Smooth muscle cell (in vitro differentiated cells): Measurements from ENCODE around the gene LRRIQ3. TPM values are rescaled to one million over a fixed set of nuclear protein-coding genes. Genes with fewer than 3 reads are reported as not detected.

Experiments
- DNase-seq: peaks from one replicate; lab custom pipeline; 2025; ENCODE audit not compliant: unreplicated experiment; lab: John Stamatoyannopoulos, UW
- H2AFZ ChIP-seq: fragments of 200-600 bp; sonication (generic); 2 replicates; pipeline ENCODE4 v1.6.0; 2016; ENCODE audit warnings: antibody characterized with exemption, low read depth, mild to moderate bottlenecking
- H3F3A ChIP-seq: fragments of 200-600 bp; sonication (generic); 2 replicates; pipeline ENCODE4 v1.6.0; 2017; ENCODE audit warnings: antibody characterized with exemption, low read depth
- H3K27ac ChIP-seq: fragments of 200-600 bp; sonication (generic); 2 replicates; pipeline ENCODE4 v1.5.1; 2016; ENCODE audit warnings: low read depth, mild to moderate bottlenecking
- H3K27me3 ChIP-seq: fragments of 200-600 bp; sonication (generic); 2 replicates; pipeline ENCODE4 v1.6.1; 2016; ENCODE audit warnings: low read depth, mild to moderate bottlenecking
- H3K36me3 ChIP-seq: fragments of 200-600 bp; sonication (generic); 2 replicates; pipeline ENCODE4 v1.5.1; 2016; ENCODE audit warnings: low read depth
- H3K4me1 ChIP-seq: fragments of 200-600 bp; sonication (generic); 2 replicates; pipeline ENCODE4 v1.5.1; 2016; ENCODE audit warnings: low read depth
- H3K4me2 ChIP-seq: fragments of 200-600 bp; sonication (generic); 2 replicates; pipeline ENCODE4 v1.6.0; 2016; ENCODE audit warnings: mild to moderate bottlenecking
- H3K4me3 ChIP-seq: fragments of 200-600 bp; sonication (generic); 2 replicates; pipeline ENCODE4 v1.5.1; 2016; ENCODE audit warnings: mild to moderate bottlenecking
- H3K79me2 ChIP-seq: fragments of 200-600 bp; sonication (generic); 2 replicates; pipeline ENCODE4 v1.6.0; 2016; ENCODE audit warnings: low read depth, mild to moderate bottlenecking
- H3K9ac ChIP-seq: fragments of 200-600 bp; sonication (generic); 2 replicates; pipeline ENCODE4 v1.6.0; 2016; ENCODE audit warnings: low read depth
- H3K9me3 ChIP-seq: fragments of 200-600 bp; sonication (generic); replicated peaks from 2 replicates; pipeline ENCODE4 v1.5.1; 2016; ENCODE audit warnings: low read depth
- H4K20me1 ChIP-seq: fragments of 200-600 bp; sonication (generic); 2 replicates; pipeline ENCODE4 v1.6.0; 2016; ENCODE audit warnings: low read depth
- CTCF ChIP-seq: fragments of 200-600 bp; sonication (generic); IDR thresholded peaks from 2 replicates; pipeline ENCODE4 v1.5.1; 2017; ENCODE audit warnings: borderline replicate concordance, mild to moderate bottlenecking, antibody characterized with exemption; ENCODE audit not compliant: insufficient read depth, poor library complexity, severe bottlenecking
- WGBS: methylation state at CpG from one replicate; pipeline ENCODE4 v1.1.7; 2016; ENCODE audit warnings: low lambda C conversion rate; 5-methylcytosine and 5-hydroxymethylcytosine counted together
- polyA plus RNA-seq: library from polyadenylated mRNA; unstranded; fragments of >200 nt; fragmentation: Nextera tagmentation; extraction: Ambion mirVana; gene quantifications from 2 replicates; pipeline ENCODE4 v1.2.1, GENCODE V29; 2016
- total RNA-seq: library from RNA; depleted of rRNA; stranded (reverse); fragments of >200 nt; gene quantifications from 2 replicates; pipeline ENCODE4 v1.2.3, GENCODE V29; 2014

The LRRIQ3 gene
- total and polyA plus RNA-seq, 2 experiments from 2014 or later, result 0.31 TPM; not detected in 1

GRCh38 chr1:74012583-74012982 is 185.4 kb downstream of the LRRIQ3 start:
- no peaks in the 10 kb centered on the region for H3K4me1 ChIP-seq
- H3K27ac ChIP-seq, result no peak overlapping the region
- no peak overlapping the region for H3K4me2 ChIP-seq
- H3K4me3 ChIP-seq, result no peak overlapping the region
- no peaks in the 10 kb centered on the region for H3F3A ChIP-seq
- WGBS, result 0% methylated on average over 1 of the region's 1 CpG
- H3K27me3 ChIP-seq, result no peaks in the 10 kb centered on the region
- no peak overlapping the region for H3K9ac ChIP-seq
- H2AFZ ChIP-seq, result no peak overlapping the region
- no peak for DNase-seq
- H3K36me3 ChIP-seq, result no peaks in the 10 kb centered on the region
- TF ChIP-seq CTCF, result no peak
- no peaks in the 10 kb centered on the region for H3K9me3 ChIP-seq
- H4K20me1 ChIP-seq, result no peaks in the 10 kb centered on the region
- no peaks in the 10 kb centered on the region for H3K79me2 ChIP-seq

DNA sequence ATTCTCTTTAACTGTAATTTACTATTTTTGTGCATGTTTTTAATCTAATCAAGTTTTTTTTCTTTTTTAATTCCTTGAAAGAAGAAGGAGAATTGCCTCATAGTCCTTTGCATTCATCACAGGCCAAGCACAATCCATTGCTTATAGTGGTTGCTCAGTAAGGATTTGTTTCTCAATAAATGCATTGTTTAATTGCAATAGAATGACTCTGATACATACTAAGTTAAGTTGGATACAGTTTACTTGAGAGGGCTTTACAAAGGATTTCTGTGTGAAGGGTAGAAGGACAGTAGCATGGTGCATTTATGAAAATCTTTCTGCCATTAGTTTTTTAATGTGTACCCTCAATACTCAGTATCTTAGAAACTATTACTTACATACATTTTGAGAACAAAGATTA is 186.2 kb downstream of the LRRIQ3 start:
- Histone ChIP-seq H2AFZ (no peak overlapping the region), H3K9ac (no peak overlapping the region), H3K9me3 (no peaks in the 10 kb centered on the region), H3K79me2 (no peaks in the 10 kb centered on the region), H3K4me3 (no peak overlapping the region), H3K36me3 (no peaks in the 10 kb centered on the region), H3K27ac (no peak overlapping the region), H4K20me1 (no peaks in the 10 kb centered on the region), H3K27me3 (no peaks in the 10 kb centered on the region), H3K4me2 (no peak overlapping the region), H3F3A (no peaks in the 10 kb centered on the region), H3K4me1 (no peaks in the 10 kb centered on the region)
- DNase-seq, result no peak
- no peak for TF ChIP-seq CTCF

- WGBS, result 92% methylated on average over 7 of the region's 7 CpGs
- H3K36me3 ChIP-seq, result no peaks in the 10 kb centered on the region
- no peaks in the 10 kb centered on the region for H3F3A ChIP-seq
- H3K79me2 ChIP-seq, result no peaks in the 10 kb centered on the region
- no peaks in the 10 kb centered on the region for H3K9me3 ChIP-seq
- no peaks in the 10 kb centered on the region for H3K4me1 ChIP-seq
- H4K20me1 ChIP-seq, result no peaks in the 10 kb centered on the region
- TF ChIP-seq CTCF, result no peak
- DNase-seq, result no peak
- no peak overlapping the region for H3K9ac ChIP-seq
- no peak overlapping the region for H3K4me2 ChIP-seq
- no peak overlapping the region for H3K4me3 ChIP-seq
- H3K27ac ChIP-seq, result no peak overlapping the region
- no peaks in the 10 kb centered on the region for H3K27me3 ChIP-seq
- H2AFZ ChIP-seq, result no peak overlapping the region
Observed at GRCh38 chr1:74010206-74010605, 187.8 kb downstream of the LRRIQ3 start.

DNA sequence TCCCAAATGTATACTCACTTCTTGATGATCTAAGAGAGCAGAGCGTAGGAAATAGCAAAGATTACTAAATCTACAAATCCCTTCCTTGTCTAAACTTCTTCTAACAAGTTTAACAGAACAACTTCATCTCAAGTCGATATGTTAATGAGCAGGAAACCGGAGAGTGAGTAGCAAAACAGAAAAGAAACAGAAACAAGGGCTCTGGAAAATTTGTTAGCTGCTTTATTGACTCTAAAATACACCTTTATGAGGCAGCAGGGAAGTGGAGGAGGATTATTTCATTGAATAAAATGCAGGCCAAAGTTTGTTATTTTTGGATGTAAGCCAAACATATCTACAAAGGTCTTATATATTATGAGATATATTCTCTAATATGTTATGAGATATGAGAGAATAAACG is 192.4 kb downstream of the LRRIQ3 start:
- Histone ChIP-seq H3F3A (no peaks in the 10 kb centered on the region), H3K4me2 (no peak overlapping the region), H4K20me1 (no peaks in the 10 kb centered on the region), H3K27ac (no peak overlapping the region), H3K36me3 (no peaks in the 10 kb centered on the region), H2AFZ (no peak overlapping the region), H3K27me3 (no peaks in the 10 kb centered on the region), H3K4me1 (no peaks in the 10 kb centered on the region), H3K4me3 (no peak overlapping the region), H3K9ac (no peak overlapping the region), H3K79me2 (no peaks in the 10 kb centered on the region), H3K9me3 (no peaks in the 10 kb centered on the region)
- no peak for TF ChIP-seq CTCF
- WGBS, result 81% methylated on average over 4 of the region's 4 CpGs
- DNase-seq, result no peak
